ENCODE data around the gene SMYD2.

The SMYD2 gene

GRCh38 chr1:214251354-214251753 is 29.6 kb upstream of the SMYD2 start:
- no peak for FAIRE-seq

GRCh38 chr1:214255509-214255908 is 25.4 kb upstream of the SMYD2 start:
- no peak for DNase-seq (ENCODE audit: insufficient read length)
- TF ChIP-seq POLR2A (IDR thresholded peaks at IDR 0.05; ENCODE audit: low read depth, low read length) (no peak), TAF1 (IDR thresholded peaks at IDR 0.05; ENCODE audit: borderline replicate concordance, low read depth, low read length) (no peak), POLR2AphosphoS5 (IDR thresholded peaks at IDR 0.05; ENCODE audit: low read depth, low read length) (no peak)
- FAIRE-seq, result no peak

More at GRCh38 chr1:214251354-214251753, 29.6 kb upstream of the SMYD2 start:
- TF ChIP-seq POLR2AphosphoS5 (IDR thresholded peaks at IDR 0.05; ENCODE audit: low read depth, low read length) (no peak), TAF1 (IDR thresholded peaks at IDR 0.05; ENCODE audit: borderline replicate concordance, low read depth, low read length) (no peak)
- DNase-seq (ENCODE audit: insufficient read length), result no peak

DNA sequence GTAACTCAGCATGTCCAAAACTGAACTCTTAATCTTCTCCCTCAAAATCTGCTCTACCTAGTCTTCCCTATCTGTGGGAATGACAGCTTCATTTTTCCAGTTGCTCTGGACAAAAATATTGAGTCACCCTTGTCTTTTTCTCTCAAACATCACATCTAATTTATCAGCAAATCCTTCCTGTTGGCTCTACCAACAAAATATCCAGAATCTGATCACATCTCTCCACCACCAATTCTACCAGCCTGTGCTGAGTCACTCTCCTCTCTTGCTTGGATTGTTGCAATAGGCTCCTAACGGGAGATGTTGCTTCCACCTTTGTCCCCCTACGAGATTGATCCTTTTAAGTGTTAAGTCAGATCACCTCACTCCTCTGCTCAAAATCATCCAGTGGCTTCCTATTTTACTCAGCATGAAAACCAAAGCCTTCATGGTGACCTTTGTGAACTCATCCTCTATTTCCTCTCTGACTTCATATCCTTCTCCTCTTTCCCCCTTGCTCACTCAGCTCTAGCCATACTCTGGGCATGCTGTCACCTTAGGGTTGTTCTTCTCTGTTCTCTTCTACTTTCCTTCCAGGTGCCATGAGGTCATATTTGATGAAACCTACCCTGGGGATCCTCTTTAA is 21.5 kb upstream of the SMYD2 start:
- no peak for TF ChIP-seq TAF1 (IDR thresholded peaks at IDR 0.05; ENCODE audit: borderline replicate concordance, low read depth, low read length)
- no peak for TF ChIP-seq POLR2AphosphoS5 (IDR thresholded peaks at IDR 0.05; ENCODE audit: low read depth, low read length)
- TF ChIP-seq POLR2A (IDR thresholded peaks at IDR 0.05; ENCODE audit: low read depth, low read length), result no peak
- FAIRE-seq, result peak; percentile 24
- no peak for DNase-seq (ENCODE audit: insufficient read length)

- TF ChIP-seq POLR2AphosphoS5 (IDR thresholded peaks at IDR 0.05; ENCODE audit: low read depth, low read length), result no peak
- TF ChIP-seq TAF1 (IDR thresholded peaks at IDR 0.05; ENCODE audit: borderline replicate concordance, low read depth, low read length), result no peak
- no peak for TF ChIP-seq POLR2A (IDR thresholded peaks at IDR 0.05; ENCODE audit: low read depth, low read length)
- FAIRE-seq (no peak), DNase-seq (ENCODE audit: insufficient read length) (no peak)
These were observed 20.3 kb upstream of the SMYD2 start for GRCh38 chr1:214260561-214261205.

- TF ChIP-seq TAF1 (IDR thresholded peaks at IDR 0.05; ENCODE audit: borderline replicate concordance, low read depth, low read length), result no peak
- no peak for TF ChIP-seq POLR2AphosphoS5 (IDR thresholded peaks at IDR 0.05; ENCODE audit: low read depth, low read length)
- no peak for TF ChIP-seq POLR2A (IDR thresholded peaks at IDR 0.05; ENCODE audit: low read depth, low read length)
- peak; percentile 94 for FAIRE-seq
- DNase-seq (ENCODE audit: insufficient read length), result no peak
These were observed 19.5 kb upstream of the SMYD2 start for GRCh38 chr1:214261206-214262123.

- DNase-seq (ENCODE audit: insufficient read length) (no peak), FAIRE-seq (no peak)
- no peak for TF ChIP-seq POLR2AphosphoS5 (IDR thresholded peaks at IDR 0.05; ENCODE audit: low read depth, low read length)
- no peak for TF ChIP-seq TAF1 (IDR thresholded peaks at IDR 0.05; ENCODE audit: borderline replicate concordance, low read depth, low read length)
- TF ChIP-seq POLR2A (IDR thresholded peaks at IDR 0.05; ENCODE audit: low read depth, low read length), result no peak
These were observed 16.8 kb upstream of the SMYD2 start for GRCh38 chr1:214264196-214264595.

DNA sequence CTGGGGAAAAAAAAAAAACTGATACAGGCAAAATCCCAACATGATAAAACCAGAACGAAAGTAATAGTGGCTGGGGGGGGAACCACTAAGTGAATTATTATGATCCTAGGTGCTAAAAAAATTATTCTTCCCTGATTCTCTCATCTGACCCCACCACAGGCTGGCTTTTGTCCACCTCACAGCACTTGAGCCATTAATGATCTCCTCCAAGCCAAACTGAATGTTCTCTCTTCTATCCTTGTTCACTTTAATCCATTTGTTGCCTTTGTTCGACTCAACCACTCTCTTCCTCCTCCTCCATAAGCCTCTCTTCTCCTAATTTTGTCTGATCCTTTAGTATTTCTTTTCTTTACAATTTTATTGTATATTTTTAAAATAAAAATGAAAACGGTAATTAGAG is 16.0 kb upstream of the SMYD2 start:
- DNase-seq (ENCODE audit: insufficient read length), result no peak
- TF ChIP-seq POLR2AphosphoS5 (IDR thresholded peaks at IDR 0.05; ENCODE audit: low read depth, low read length) (no peak), TAF1 (IDR thresholded peaks at IDR 0.05; ENCODE audit: borderline replicate concordance, low read depth, low read length) (no peak), POLR2A (IDR thresholded peaks at IDR 0.05; ENCODE audit: low read depth, low read length) (no peak)
- no peak for FAIRE-seq

DNA sequence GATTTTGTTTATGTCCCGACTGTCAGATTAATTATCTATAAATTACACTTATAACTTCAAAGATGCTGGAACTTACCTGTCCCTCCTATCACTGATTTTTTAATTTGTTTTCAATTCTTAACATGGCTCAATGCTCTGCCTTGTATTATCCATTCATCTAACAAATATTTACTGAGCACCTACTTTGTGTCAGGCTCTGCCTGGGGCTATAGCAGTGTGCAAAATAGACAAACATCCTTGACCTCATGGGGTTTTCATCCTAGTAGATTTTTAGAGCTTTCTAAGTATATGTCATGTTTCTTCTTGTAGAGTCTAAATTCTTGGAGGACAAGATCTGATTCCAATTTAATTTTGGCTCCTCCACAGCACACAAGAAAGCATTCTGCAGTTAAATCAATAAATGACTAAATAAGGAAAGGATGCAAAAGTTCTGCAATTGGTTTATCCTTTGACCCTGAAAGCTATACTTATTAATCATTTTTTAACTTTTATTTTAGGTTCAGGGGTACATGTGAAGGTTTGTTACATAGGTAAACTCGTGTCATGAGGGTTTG is 10.8 kb upstream of the SMYD2 start:
- FAIRE-seq, result no peak
- TF ChIP-seq TAF1 (IDR thresholded peaks at IDR 0.05; ENCODE audit: borderline replicate concordance, low read depth, low read length), result no peak
- TF ChIP-seq POLR2A (IDR thresholded peaks at IDR 0.05; ENCODE audit: low read depth, low read length), result no peak
- TF ChIP-seq POLR2AphosphoS5 (IDR thresholded peaks at IDR 0.05; ENCODE audit: low read depth, low read length), result no peak

GRCh38 chr1:214271174-214271858 is 9.6 kb upstream of the SMYD2 start:
- TF ChIP-seq POLR2A (IDR thresholded peaks at IDR 0.05; ENCODE audit: low read depth, low read length) (no peak), TAF1 (IDR thresholded peaks at IDR 0.05; ENCODE audit: borderline replicate concordance, low read depth, low read length) (no peak), POLR2AphosphoS5 (IDR thresholded peaks at IDR 0.05; ENCODE audit: low read depth, low read length) (no peak)
- no peak for DNase-seq (ENCODE audit: insufficient read length)
- FAIRE-seq, result no peak

More for the DNA sequence above, 10.8 kb upstream of the SMYD2 start:
- no peak for DNase-seq (ENCODE audit: insufficient read length)

- TF ChIP-seq POLR2AphosphoS5 (IDR thresholded peaks at IDR 0.05; ENCODE audit: low read depth, low read length) (no peak), POLR2A (IDR thresholded peaks at IDR 0.05; ENCODE audit: low read depth, low read length) (no peak)
- FAIRE-seq, result no peak
These were observed 8.8 kb upstream of the SMYD2 start for GRCh38 chr1:214271995-214272731.

More at GRCh38 chr1:214271995-214272731, 8.8 kb upstream of the SMYD2 start:
- DNase-seq (ENCODE audit: insufficient read length), result no peak
